Left kidney (tissue), 2 donors: Measurements from ENCODE around the gene NAT8. TPM values are rescaled to one million over a fixed set of nuclear protein-coding genes. Genes with fewer than 3 reads are reported as not detected.
"Not testable (repeated sequence)": the region's sequence is repeated elsewhere in the genome, so short reads cannot be mapped to it uniquely, and the experiment has no call there.

Experiments
- DNase-seq: peaks from one replicate; pipeline ENCODE4 v3.0.0-alpha.2; 2013
- polyA plus RNA-seq: library from polyadenylated mRNA; unstranded; fragments of 120-200 nt; gene quantifications from one replicate; pipeline ENCODE4 v1.2.1, GENCODE V29; 2013; ENCODE audit not compliant: insufficient read length

Gene NAT8
- polyA plus RNA-seq, 1 donor, result 18.6 TPM

DNA sequence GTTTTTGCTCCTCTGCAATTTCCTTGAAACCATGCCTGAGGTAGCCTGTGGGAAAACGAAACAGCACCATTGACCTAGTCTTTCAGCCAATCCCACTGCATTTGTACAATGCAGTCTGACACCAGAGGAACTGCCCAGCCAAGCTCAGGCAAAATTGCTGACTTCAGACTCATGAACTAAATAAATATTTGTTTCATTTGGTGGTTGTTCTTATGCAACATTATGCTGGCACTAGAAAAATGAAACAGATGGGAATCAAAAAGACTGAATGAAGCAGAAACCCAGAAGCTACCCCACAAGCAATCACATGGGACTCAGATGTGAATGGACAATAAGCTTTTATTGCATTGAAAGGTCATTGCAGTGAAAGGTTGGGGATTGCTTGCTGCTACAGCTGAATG lies 1.7 kb downstream of the NAT8 start:
- DNase-seq, result no peak

DNA sequence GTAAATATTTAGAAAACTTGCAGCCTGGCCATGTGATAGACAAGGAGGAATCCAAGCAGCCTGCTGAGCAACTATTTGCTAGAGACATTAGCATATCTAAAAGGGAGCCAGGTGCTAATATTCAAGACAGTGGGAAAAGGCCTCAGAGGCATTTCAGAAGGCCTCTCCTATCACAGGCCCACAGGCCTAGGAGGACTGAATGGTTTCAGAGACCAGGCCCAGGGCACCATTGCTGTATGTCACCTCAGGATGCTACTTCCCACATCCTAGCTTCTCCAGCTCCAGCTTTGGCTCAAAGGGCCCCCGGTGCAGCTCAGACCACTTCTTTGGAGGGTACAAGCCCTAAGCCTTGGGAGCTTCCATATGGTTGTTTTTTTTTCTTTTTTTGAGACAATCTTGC lies 3.8 kb downstream of the NAT8 start:
- DNase-seq, result no peak

DNA sequence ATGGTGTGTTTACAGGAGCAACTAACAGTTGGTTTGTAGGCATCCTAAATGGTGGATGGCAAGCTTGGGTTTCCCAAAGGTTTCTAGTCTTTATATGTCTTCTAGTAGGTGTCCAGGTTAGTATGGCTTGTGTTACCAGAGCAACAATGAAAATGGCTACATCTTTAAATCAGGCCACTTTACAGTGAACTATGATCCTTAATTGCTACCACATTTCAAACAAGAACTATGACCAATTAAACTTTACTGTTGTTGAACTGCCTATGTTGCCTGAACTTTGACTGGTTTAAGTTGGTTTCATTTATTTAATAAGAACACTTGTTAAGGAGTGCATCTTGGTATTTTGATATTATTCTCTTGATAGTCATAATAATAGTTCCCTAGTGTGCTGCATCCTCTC lies 5.2 kb downstream of the NAT8 start:
- not testable (repeated sequence) for DNase-seq

DNA sequence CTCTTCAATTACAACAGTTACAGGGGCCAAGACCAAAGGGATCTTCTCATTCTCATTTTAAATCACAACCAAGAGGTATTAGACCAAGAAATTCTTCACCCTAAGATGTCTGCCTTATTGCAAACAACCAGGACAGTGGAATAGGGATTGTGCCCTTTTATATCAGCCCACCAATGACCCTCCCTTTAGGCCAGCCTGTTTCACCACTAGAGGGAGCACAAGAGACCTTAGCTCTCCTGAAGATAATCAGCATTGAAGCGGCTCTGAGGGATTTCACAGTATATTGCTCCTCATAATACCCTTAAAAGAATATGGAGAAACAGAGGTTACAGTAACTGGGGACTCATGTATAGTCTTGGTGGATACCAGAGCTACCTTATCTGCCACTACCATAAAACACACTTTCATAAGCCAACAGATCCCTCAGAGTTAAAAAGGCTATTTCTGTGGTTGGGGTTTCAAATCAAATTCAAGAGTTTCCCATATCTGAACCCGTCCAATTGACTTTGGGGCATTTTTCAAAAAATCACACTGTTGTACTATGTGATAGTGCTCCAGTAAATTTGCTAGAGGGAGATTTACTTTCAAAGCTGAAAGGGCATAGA lies 11.5 kb downstream of the NAT8 start:
- DNase-seq, result not testable (repeated sequence)

DNA sequence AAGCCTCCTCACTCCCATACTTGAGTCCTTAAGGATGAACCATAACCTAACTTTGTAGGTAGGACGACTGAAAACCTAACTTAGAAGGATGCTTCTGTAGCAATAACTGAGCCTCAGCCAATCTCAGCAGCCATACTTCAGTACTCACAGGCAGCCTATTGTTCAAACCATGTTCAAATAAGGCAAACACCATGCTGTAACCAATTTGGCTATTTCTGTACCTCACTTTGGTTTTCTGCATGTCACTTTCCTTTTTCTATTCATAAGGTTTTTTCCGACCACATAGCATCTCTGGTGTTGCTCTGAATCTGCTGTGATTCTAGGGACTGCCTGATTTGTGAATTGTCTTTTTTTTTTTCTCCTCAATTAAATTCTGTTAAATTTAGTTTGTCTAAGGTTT lies 13.7 kb downstream of the NAT8 start:
- DNase-seq, result not testable (repeated sequence)

DNA sequence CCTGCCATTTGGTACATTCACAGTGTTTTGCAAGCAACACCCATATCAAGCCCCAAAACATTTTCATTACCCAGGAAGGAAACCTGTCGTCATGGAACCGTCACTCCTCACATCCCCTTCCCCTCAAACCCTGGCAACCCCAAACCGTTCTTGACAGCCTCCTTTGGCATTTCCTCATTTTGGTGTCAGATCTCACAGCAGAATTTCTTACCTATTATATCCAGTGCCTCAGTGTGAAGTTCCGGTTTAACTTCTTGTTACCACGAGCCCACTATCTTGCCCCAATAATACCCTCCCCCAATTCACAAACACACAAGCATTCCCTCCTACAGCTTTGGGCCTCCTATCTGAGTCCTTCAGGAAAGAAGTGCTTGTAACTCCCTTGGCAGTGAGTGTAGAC lies 16.0 kb downstream of the NAT8 start:
- DNase-seq, result not testable (repeated sequence)

DNA sequence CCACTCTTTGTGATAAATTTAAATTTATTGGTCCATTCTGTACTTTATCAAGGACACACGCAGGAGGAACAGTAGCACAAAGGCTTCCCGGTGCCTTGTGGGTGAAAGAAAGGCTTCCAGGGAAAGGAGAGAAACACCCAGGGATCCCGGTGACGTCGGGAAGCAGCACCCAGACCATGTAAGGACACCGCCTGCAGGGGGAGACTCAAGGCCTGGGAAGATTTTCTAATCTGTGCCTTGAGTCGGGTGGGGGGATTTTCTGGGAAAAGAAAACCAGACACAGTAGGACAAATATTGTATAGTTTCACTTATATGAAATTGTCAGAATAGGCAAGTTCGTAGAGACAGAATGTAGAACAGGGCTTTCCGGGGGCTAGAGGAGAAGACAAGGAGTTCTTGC lies 17.6 kb downstream of the NAT8 start:
- DNase-seq, result not testable (repeated sequence)

DNA sequence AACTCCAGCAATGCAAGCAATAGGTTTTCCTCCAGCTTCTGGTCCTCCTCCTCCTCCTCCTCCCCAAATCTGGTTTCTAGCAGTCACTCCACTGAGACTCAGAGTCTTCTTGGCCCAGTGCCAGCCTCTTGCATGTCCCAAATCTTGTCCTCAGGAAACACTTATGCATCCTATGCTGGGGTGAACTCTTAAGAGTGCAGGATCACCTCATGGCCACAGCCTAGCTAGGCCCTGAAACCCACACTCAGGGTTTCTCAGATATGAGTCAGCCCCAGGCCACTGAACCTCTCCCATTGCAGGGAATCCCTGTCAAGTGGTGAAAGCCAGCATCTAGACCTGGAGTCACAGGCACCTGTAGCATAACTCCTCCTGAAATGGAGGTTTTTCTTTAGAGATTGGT lies 18.2 kb downstream of the NAT8 start:
- not testable (repeated sequence) for DNase-seq

DNA sequence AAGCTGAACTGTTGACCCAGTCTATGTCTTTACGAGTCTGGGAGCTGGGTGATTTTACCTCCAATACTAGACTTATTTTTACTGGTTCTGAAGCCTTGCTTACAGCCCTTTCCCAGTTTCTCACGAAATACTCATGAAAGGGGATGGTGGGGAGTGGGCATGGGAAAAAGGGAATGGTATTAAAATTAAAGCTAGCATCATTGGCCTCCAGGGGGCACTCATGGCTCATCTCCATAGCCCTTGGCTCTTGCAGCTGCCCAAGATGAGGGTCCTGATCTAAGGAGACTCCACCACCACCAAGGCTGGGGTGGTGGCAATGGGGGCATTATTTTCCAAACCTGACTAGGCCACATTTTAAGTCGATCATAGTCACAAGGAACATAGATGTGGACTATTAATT lies 22.3 kb downstream of the NAT8 start:
- DNase-seq, result not testable (repeated sequence)

DNA sequence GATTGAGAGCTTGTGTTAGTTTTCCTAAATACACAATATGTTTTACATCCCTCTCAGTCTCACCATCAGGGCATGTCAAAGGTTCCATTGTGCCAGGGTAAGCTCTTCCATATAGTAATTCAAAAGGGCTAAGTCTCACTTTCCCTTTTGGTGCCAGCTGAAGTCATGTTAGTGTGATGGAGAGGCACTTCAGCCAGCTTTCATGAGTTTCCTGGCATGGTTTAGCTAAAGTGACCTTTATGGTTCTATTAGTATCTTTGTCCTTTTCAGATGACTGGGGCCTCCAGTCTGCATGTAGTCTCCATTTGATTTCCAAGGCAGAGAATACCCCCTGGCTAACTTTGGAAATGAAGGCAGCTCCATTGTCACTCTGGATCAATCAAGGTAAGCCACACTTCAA lies 27.2 kb downstream of the NAT8 start:
- no peak for DNase-seq

DNA sequence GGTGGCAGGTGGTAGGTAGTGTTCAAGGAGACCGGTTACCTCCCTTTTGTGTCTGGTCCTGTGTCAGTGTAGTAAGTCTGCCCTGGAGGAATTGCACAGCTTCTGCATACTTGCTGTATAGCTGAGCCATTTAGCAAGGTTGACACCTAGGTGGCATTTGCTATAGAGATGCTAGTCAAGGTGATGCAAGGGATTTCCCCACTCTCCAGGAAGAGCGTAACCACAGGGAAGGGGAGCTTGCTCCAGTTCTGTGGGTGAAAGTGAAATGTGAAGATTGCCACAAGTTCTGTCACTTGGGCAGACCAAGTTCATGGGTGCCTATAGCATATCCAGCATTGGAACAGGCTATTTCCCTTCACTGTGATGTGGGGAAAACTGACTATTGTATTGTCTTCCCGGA lies 28.1 kb downstream of the NAT8 start:
- no peak for DNase-seq

DNA sequence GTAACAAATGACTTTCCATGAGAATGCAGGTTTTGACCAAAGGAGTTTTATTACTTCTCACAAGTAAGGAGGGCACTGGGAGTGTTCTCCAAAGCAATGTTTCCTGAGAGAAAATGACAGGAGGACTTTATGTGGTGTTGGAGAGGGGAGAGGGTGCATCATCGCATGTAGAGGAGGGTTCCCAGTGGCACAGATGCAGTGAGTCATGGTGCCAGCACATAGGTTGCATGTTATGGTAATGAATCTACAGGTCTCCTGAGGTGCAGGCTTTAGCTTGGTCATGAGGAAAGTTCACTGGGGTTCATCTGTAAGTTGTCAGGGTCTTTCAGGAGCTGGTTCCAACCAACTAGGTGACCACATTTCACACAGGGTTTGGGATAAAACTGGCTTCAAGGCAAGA lies 30.4 kb downstream of the NAT8 start:
- no peak for DNase-seq

DNA sequence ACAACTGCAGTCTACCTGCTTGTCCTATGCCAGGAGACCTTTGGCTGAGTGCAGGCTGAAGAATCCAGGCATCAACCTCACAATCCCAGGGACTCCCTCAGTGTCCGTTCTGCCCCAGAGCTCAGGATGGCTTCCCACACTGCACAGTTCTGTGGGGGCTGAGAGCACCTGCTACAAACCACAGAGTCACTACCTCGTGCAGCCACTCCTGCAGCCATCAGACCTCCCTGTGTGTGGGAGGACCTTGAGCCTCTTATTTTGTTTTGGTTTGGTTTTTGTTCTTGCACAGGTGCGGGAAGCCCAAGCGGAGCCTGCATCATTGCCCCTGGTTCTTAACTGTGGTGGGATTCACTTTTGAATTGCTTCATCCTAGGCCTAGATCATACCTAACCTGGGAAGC lies 31.0 kb downstream of the NAT8 start:
- DNase-seq, result no peak

DNA sequence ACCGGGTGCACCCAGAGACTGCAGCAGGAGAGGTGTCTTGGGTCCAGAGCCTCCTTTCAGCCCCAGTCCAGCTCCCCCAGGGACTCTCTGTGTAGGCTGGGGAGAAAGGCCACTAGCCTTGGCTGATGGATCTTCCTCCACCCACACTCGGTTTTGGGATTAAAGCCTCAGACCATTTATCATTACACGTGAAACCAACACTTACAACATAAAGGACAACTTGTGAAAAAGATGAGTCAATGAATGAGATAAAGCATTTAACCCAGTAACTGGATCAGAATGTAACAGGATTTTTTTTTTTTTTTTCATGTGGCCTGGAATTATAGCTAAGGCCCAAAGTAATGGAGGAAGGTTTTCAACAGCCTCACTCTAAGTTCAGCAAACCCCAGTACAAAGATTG lies 32.1 kb downstream of the NAT8 start:
- DNase-seq, result no peak

DNA sequence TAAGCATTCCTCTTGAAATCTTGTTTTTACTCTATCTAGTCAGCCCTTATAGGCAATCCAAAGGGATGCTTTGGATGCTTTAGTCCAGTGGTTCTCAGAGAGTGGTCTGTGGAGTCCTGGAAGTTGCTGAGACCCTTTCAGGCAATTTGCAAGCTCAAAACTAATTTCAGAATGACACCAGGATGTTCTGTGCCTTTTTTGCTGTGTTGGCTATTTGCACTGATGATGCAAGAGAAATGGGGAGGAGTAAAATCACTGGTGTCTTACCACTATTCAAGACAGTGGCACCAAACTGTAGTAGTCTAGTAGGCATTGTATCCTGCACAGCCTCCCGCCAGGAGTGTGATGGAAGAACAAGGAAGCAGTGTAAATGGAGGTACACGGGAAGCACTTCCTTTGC lies 37.6 kb downstream of the NAT8 start:
- DNase-seq, result not testable (repeated sequence)

DNA sequence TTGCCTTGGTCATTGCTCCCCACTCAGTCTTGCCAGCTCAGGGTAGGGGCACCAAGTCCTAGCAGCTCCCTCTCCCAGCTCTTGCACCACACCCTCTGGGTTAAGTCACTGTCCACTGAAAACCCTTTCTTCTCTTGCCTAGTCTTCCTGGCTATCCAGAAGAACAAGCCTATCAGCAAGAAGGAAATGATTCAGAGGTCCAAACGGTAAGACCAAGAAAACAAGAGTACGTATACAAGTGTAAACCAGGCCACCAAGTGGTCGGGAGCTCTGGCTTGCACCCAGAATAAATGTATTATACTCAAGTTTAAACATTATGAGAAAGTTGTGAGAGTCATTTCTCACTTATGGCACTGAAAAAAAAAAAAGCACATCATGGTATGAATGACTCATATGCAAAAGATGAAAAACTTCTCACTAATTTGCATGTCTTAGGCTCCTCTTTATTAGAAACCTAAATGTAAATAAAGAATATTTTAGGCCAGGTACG lies 39.1 kb downstream of the NAT8 start:
- DNase-seq, result not testable (repeated sequence)

DNA sequence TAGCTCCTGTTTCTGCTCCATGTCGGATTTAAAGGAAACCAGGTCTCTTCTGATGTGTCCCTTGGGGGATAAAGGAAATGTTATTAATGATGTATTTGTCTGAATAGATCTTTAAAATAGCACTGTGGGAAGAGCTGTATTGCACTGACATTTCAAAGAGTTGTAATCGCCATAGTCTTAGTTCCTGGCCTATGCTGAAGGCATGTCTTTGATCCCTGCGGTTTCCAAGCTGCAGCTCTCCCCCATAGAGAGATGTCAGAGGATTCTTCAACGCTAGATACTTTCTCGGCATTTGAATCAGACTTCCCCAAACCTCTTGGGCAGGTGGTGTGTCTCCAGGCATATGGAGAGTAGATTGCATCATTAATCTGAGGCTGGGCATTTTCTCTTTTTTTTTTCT lies 40.4 kb downstream of the NAT8 start:
- no peak for DNase-seq

DNA sequence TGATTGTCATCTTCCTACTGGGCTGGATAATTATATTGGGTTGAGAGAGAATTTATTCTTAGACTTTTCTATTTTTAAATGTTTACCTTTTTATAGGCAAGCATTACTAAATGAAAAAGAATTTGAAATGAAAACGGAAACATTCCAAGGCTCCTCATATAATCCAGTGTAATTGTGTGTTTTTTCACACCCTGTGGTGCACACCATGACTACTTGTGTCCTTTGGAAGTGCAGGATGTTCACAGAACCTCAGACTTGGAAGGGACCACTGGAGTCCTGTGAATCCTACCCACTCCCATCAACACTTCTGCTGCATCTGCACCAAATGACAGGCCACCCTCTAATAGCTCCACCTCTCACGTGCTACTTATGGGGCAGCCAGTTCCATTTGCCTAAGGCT lies 48.0 kb downstream of the NAT8 start:
- DNase-seq, result no peak

DNA sequence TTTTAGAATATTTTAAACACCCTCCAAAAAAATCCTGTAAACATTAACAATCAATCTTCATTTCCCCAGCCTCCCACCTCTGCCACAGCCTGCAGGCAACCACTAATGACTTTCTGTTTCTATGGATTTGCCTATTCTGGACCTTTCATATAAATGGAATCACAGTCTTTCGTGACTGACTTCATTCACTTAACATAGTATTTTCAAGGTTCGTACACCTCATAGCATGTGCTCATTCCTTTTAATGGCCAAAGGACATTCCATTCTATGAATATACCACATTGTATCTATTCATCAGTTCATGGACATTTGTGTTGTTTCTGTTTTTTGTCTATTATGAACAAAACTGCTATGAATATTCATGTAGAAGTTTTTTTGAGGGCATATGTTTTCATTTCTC lies 48.5 kb downstream of the NAT8 start:
- no peak for DNase-seq

Other genes with a start within 250 kb of the NAT8 start
- gene TPRKB, start 94.9 kb upstream of the NAT8 start, polyA plus RNA-seq, result 78.6 TPM
- 34.1 TPM for gene DUSP11, start 137.7 kb upstream of the NAT8 start, polyA plus RNA-seq
- gene C2orf78, start 141.8 kb upstream of the NAT8 start, polyA plus RNA-seq, result not detected
- 63.8 TPM for gene STAMBP, start 186.5 kb upstream of the NAT8 start, polyA plus RNA-seq